Measurements from ENCODE around the gene CFAP157. TPM values are rescaled to one million over a fixed set of nuclear protein-coding genes. Genes with fewer than 3 reads are reported as not detected.

CFAP157 gene
- total and polyA plus RNA-seq, 2 donors (not counting 3 experiments of a cell fraction or from before 2014, with no cell fraction given) = 0.03 TPM; not detected in 1

DNA sequence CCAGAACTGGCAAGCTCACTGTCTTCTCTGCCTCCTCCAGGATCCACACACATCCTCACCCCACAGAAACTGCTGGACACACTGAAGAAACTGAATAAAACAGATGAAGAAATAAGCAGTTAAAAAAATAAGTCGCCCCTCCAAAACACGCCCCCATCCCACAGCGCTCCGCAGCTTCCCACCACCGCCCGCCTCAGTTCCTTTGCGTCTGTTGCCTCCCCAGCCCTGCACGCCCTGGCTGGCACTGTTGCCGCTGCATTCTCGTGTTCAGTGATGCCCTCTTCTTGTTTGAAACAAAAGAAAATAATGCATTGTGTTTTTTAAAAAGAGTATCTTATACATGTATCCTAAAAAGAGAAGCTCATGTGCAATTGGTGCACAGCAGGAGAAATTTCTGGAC lies 16.1 kb upstream of the CFAP157 start:
- DNase-seq (ENCODE audit: low read depth, low spot score) (no peak), FAIRE-seq (no peak)
- Histone ChIP-seq H3K79me2 (ENCODE audit: control insufficient read depth, insufficient read depth, low read length) (no peaks in the 10 kb centered on the region), H3K9me3 (replicated peaks; ENCODE audit: control insufficient read depth, insufficient read depth, low read length) (no peaks in the 10 kb centered on the region), H3K4me2 (ENCODE audit: insufficient read depth, low read length) (no peak overlapping the region), H4K20me1 (replicated peaks; ENCODE audit: control insufficient read depth, extremely low read depth, insufficient read depth, low read length) (no peaks in the 10 kb centered on the region), H3K4me1 (ENCODE audit: control insufficient read depth, extremely low read depth, insufficient read depth, low read length) (no peaks in the 10 kb centered on the region), H3K9me1 (replicated peaks; ENCODE audit: control insufficient read depth, extremely low read depth, insufficient read depth, low read length) (no peaks in the 10 kb centered on the region), H3K27me3 (ENCODE audit: control insufficient read depth in 2 of 2, insufficient read depth in 2 of 2, low read length in 2 of 2) (no peaks in the 10 kb centered on the region), H3K36me3 (ENCODE audit: control insufficient read depth in 2 of 2, extremely low read depth in 1 of 2, insufficient read depth in 2 of 2, low read length in 2 of 2) (peaks cover 0 to 19% of the 10 kb centered on the region in 2 experiments), H2AFZ (ENCODE audit: low read depth, low read length) (no peak overlapping the region), H3K9ac (replicated peaks; ENCODE audit: extremely low read depth, insufficient read depth, low read length) (no peak overlapping the region), H3K27ac (ENCODE audit: insufficient read depth, low read depth, low read length) (no peak overlapping the region), H3K4me3 (replicated peaks in 1 of 3; ENCODE audit: insufficient read depth in 1 of 3, low read depth in 1 of 3, low read length in 3 of 3) (no peak overlapping the region)
- TF ChIP-seq, protein P1, sequence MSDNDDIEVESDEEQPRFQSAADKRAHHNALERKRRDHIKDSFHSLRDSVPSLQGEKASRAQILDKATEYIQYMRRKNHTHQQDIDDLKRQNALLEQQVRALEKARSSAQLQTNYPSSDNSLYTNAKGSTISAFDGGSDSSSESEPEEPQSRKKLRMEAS (IDR thresholded peaks at IDR 0.05; ENCODE audit: insufficient read depth, insufficient read length) = no peak
- TF ChIP-seq POLR2A (IDR thresholded peaks at IDR 0.05; ENCODE audit: low read depth, low read length) = no peak
- TF ChIP-seq JUN (IDR thresholded peaks at IDR 0.05; ENCODE audit: borderline replicate concordance, insufficient read depth, insufficient read length, low read depth) = no peak
- TF ChIP-seq FOS (IDR thresholded peaks at IDR 0.05; ENCODE audit: borderline replicate concordance, insufficient read depth, low read length) = no peak
- no peak for TF ChIP-seq POLR2AphosphoS5 (IDR thresholded peaks at IDR 0.05; ENCODE audit: insufficient read depth, low read depth, low read length)
- no peak for TF ChIP-seq GATA2 (IDR thresholded peaks at IDR 0.05; ENCODE audit: insufficient read depth, insufficient read length, low read depth, low read length)
- no peak for TF ChIP-seq EZH2 (IDR thresholded peaks at IDR 0.05; ENCODE audit: borderline replicate concordance, low read depth, low read length, severe bottlenecking)
- TF ChIP-seq, protein P2, sequence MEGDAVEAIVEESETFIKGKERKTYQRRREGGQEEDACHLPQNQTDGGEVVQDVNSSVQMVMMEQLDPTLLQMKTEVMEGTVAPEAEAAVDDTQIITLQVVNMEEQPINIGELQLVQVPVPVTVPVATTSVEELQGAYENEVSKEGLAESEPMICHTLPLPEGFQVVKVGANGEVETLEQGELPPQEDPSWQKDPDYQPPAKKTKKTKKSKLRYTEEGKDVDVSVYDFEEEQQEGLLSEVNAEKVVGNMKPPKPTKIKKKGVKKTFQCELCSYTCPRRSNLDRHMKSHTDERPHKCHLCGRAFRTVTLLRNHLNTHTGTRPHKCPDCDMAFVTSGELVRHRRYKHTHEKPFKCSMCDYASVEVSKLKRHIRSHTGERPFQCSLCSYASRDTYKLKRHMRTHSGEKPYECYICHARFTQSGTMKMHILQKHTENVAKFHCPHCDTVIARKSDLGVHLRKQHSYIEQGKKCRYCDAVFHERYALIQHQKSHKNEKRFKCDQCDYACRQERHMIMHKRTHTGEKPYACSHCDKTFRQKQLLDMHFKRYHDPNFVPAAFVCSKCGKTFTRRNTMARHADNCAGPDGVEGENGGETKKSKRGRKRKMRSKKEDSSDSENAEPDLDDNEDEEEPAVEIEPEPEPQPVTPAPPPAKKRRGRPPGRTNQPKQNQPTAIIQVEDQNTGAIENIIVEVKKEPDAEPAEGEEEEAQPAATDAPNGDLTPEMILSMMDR (IDR thresholded peaks at IDR 0.05; ENCODE audit: extremely low read depth in 1 of 2, insufficient read depth in 1 of 2, low read depth in 1 of 2, low read length in 2 of 2) = no peak
- no peak for TF ChIP-seq MYC (IDR thresholded peaks at IDR 0.05; ENCODE audit: low read depth, low read length)
- intact Hi-C loops (cut with micrococcal nuclease) = no loop called here
- BruUV-seq (replicated peaks) = no TSS peak
- dilution Hi-C loops (cut with MboI; ENCODE audit: extremely low pct_ligation_motif_present, low sequenced_read_pairs) = no loop called here
- ChIA-PET CTCF (interaction anchor here (1.5 kb wide), 1 partner anchor 179 kb away, joined by 3 read pairs; no protein-coding TSS in a partner anchor), POLR2A (no interaction called here)

All from endothelial cell of umbilical vein (primary cell).